ENCODE data around the gene MEF2A.

The MEF2A gene

DNA sequence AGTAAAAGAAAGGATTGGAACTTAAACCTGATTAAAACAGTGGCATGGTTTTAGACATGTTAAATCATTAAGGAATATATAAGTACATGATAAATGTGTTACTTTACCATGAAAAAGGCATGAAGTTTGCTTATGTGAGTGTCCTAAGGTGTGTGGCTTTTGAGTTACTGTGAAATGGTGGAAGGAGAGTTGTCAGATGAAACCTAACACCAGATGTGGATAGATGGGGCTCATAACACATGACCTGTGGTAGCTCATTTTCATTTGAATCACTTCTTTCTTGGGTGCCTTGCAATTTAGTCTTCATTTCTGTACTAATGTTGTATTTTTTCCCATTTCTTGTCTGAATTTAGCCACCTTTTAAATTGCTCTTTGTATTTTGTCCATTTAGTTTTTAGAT lies 13.0 kb downstream of the MEF2A start:
- H3K27ac Mint-ChIP-seq: no peak overlapping the region

DNA sequence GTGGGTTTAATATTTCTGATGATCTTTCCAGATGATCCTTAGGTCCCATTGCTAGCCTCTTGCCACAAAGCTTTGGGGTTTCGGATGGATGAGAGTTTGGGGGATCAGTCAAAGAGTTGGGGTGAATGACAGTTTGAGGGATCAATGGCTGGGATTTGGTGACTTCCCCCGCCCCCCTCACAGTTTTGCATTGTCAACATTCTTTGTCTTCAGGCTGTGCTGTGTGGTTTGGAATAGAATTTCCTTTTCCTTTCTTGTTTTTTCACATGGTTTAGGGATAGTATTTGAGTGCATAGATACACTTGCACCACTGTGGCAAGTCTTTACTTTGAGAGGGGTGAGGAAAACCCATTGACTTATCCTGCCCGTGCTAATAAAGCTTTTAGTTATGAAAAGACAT lies 14.3 kb downstream of the MEF2A start:
- H3K36me3 Mint-ChIP-seq (ENCODE audit: low read depth): peaks cover 16% of the 10 kb centered on the region
- no peak for DNase-seq
- no peak for ATAC-seq
- no peak overlapping the region for H3K27ac Mint-ChIP-seq
- H3K9me3 Mint-ChIP-seq: peaks cover 14% of the 10 kb centered on the region
- H3K27me3 Mint-ChIP-seq: no peaks in the 10 kb centered on the region
- H3K4me1 Mint-ChIP-seq: peaks cover 50% of the 10 kb centered on the region
- no peak overlapping the region for H3K4me3 Mint-ChIP-seq

More for the DNA sequence above, 13.0 kb downstream of the MEF2A start:
- DNase-seq: no peak
- H3K36me3 Mint-ChIP-seq (ENCODE audit: low read depth): peaks cover 9% of the 10 kb centered on the region
- peaks cover 58% of the 10 kb centered on the region for H3K4me1 Mint-ChIP-seq
- no peak overlapping the region for H3K4me3 Mint-ChIP-seq
- ATAC-seq: no peak
- H3K9me3 Mint-ChIP-seq: peaks cover 5% of the 10 kb centered on the region
- H3K27me3 Mint-ChIP-seq: no peaks in the 10 kb centered on the region

DNA sequence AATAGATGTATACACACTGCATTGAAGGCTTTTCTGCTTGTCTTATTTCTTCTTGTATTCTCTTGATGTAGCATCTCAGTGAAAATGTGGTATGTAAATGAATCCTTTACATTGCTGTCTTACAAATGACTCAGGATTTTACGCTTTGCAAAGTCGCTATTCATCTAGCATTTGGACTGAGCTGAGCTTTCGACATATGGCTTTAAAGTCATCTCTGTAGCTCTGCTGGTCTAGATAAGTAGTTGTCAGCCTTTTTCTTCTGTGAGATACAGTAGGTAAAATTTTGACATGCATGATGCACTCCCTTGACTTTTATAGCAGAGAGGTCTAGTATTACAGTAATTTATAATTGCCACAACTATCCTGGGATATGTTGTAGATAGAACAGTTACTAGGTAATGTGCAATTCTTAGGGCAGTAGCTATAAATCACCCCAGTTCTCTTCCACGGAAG lies 16.8 kb downstream of the MEF2A start:
- Mint-ChIP-seq H3K27ac (no peak overlapping the region), H3K4me1 (peaks cover 43% of the 10 kb centered on the region), H3K27me3 (no peaks in the 10 kb centered on the region), H3K36me3 (ENCODE audit: low read depth) (peaks cover 28% of the 10 kb centered on the region), H3K9me3 (peaks cover 28% of the 10 kb centered on the region), H3K4me3 (no peak overlapping the region)
- ATAC-seq (no peak), DNase-seq (no peak)

DNA sequence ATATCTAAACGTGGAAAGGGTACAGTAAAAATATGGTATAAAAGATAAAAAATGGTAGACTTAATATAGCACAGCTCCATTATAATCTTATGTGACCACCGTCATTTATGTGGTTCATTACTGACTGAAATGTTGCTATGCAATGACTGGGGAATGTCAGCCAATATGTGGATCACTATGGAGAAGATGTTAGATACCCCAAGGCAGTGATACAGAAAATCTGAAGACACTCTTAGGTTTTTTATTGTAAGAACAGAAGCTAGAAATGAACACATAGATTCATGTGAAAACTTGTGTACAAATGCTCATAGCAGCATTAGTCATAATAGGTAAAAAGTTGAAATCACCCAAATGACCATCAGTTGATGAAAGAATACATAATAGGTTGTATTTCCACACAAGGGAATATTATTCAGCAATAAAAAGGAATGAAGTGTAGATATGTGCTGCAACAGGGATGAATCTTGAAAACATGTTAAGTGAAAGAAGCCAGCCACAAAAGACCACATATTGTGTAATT lies 18.4 kb downstream of the MEF2A start:
- ATAC-seq (no peak), DNase-seq (no peak)
- Mint-ChIP-seq H3K27me3 (no peaks in the 10 kb centered on the region), H3K4me3 (no peak overlapping the region), H3K36me3 (ENCODE audit: low read depth) (peaks cover 32% of the 10 kb centered on the region), H3K9me3 (peaks cover 28% of the 10 kb centered on the region), H3K4me1 (peaks cover 35% of the 10 kb centered on the region), H3K27ac (no peak overlapping the region)

DNA sequence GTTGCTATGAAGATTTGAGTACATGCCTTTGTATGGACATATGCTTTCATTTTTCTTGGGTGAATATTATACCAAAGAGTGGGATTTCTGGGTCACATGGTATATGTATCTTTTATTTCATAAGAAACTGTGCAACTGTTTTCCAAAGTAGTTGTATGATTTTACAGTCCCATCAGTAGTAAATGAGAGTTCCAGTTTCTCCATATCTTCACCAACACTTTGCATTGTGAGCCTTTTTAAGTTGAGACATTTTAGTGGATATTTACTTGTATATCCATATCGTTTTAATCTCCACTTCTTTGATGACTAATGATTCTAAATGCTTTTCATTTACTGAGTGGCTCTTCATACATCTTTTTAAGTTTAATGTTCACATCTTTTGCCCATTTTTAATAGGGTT lies 20.3 kb downstream of the MEF2A start:
- DNase-seq (no peak), ATAC-seq (no peak)
- no peaks in the 10 kb centered on the region for H3K27me3 Mint-ChIP-seq
- H3K36me3 Mint-ChIP-seq (ENCODE audit: low read depth): peaks cover 34% of the 10 kb centered on the region
- H3K4me3 Mint-ChIP-seq: no peak overlapping the region
- peaks cover 28% of the 10 kb centered on the region for H3K9me3 Mint-ChIP-seq
- H3K4me1 Mint-ChIP-seq: peaks cover 41% of the 10 kb centered on the region
- no peak overlapping the region for H3K27ac Mint-ChIP-seq

DNA sequence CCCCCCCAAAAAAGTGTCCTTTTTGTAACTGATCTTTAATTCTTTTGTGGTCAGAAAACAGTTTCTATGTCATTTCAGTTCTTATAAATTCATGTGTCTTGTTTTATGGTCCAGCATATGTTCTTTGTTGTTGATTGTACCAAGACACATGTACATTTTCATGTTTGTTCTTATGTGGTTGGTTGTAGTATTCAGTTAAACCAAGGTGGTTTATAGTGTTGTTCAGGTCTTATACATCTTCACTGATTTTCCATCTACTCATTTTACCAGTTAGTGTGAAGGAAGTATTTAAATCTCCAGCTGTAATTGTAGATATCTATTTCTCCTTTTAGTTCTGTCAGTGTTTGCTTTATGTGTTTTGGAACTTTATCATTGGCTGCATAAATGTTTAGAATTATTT lies 24.0 kb downstream of the MEF2A start:
- Mint-ChIP-seq H3K9me3 (peaks cover 20% of the 10 kb centered on the region), H3K4me1 (peaks cover 46% of the 10 kb centered on the region), H3K27me3 (no peaks in the 10 kb centered on the region), H3K27ac (no peak overlapping the region), H3K4me3 (no peak overlapping the region), H3K36me3 (ENCODE audit: low read depth) (peaks cover 35% of the 10 kb centered on the region)
- ATAC-seq (no peak), DNase-seq (no peak)

DNA sequence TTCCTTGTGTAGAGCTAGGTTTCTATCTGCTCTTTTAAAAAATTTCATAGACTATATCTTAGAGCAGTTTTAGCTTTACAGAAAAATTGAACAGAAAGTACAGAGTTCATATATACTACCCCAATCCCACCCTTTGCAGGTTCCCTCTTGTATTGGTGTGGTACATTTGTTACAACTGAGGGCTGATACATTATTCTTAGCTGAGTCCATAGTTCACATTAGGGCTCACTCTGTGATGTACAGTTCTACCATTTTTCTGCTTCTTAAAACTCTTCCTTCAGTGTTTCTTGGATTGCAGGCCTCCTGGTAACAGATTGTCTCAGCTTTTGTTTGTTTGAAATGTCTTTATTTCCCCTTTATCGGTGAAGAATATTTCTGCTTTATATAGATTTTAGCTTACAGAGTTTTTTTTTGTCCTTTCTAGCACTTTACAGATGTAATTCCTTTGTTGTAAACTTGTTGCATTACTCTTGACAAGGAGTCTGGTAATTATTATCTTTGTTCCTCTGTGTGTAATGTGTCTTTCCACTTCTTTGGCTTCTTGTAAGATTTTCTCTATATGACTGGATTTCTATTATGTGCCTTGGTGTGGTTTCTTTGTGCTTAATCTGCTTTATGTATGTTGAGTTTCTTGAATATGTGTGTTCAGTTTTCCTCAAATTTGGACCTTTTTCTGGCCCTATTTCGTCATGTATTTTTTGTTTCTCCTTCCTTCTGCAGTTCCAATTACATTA lies 25.3 kb downstream of the MEF2A start:
- Mint-ChIP-seq H3K4me1 (peaks cover 46% of the 10 kb centered on the region), H3K27ac (peak overlapping the region; percentile 21), H3K9me3 (peaks cover 20% of the 10 kb centered on the region), H3K27me3 (no peaks in the 10 kb centered on the region), H3K36me3 (ENCODE audit: low read depth) (peaks cover 31% of the 10 kb centered on the region), H3K4me3 (no peak overlapping the region)
- ATAC-seq: peak; percentile 59
- DNase-seq: no peak

DNA sequence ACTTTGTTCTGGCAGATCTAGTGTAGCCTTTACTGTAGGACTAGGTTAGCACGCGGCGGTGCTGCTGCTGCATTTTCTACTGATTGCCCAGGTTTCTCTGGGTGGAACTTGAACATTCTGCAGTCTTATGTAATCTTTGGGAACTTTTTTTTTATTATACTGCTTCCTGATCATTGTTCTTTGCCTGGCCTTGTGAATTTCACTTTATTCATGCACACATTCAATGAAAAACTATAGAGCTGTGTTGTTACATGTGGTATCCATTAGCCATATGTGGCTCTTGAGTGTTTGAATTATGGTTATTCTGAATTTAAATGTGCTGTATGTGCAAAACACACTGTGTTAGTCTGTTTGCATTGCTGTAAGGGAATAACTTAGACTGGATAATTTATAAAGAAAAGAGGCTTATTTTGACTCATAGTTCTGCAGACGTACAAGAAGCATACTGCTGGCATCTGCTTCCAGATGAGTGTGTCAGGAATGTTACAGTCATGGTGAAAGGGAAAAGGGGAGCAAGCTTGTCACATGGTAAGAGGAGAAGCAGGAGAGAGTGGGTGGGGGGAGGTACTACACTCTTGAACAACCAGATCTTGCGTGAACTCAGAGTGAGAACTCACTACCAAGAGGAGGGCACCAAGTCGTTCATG lies 26.5 kb downstream of the MEF2A start:
- Mint-ChIP-seq H3K36me3 (ENCODE audit: low read depth) (peaks cover 29% of the 10 kb centered on the region), H3K9me3 (peaks cover 20% of the 10 kb centered on the region), H3K4me1 (peaks cover 46% of the 10 kb centered on the region), H3K4me3 (no peak overlapping the region), H3K27ac (no peak overlapping the region), H3K27me3 (no peaks in the 10 kb centered on the region)
- DNase-seq (no peak), ATAC-seq (no peak)

DNA sequence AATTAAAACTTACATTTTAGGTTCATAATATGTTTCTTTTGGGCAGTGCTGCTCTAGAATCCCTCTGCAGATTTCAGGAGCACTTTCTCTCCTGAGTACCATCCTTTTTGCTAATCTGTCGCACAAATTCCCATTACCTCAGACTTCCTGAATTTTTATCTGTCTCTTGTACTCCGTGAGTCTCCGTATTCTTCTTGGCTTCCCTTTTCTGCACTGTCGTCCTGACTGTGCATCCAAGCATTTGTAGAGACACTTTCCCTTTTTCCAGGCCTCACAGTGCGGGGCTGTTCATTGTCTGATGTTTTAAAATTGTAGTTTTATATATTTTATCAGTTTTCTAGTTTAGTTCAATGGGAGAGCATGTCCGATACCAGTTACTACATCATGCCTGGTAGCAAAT lies 27.3 kb downstream of the MEF2A start:
- Mint-ChIP-seq H3K4me1 (peaks cover 43% of the 10 kb centered on the region), H3K4me3 (no peak overlapping the region), H3K27me3 (no peaks in the 10 kb centered on the region), H3K27ac (no peak overlapping the region), H3K36me3 (ENCODE audit: low read depth) (peaks cover 32% of the 10 kb centered on the region), H3K9me3 (peaks cover 25% of the 10 kb centered on the region)
- DNase-seq (no peak), ATAC-seq (no peak)

DNA sequence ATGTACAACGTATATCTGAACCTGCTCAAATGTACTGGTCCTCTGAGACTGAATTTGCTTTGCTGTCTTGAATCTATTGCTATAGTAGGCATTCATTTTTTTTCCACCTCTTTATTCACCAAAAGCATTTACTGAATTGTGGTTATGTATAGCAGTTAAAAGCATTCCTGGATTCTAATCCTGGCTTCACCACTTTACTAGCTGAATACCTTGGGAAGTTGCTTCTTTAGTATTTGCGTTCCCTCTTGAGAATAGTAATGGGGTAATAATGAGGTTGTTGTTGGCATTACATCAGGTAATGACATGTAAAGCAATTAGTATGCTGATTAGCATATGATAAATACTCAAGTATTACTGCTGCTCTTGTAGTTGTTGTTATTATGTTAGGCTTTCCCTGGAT lies 29.1 kb downstream of the MEF2A start:
- no peaks in the 10 kb centered on the region for H3K27me3 Mint-ChIP-seq
- no peak for DNase-seq
- peaks cover 26% of the 10 kb centered on the region for H3K9me3 Mint-ChIP-seq
- peaks cover 43% of the 10 kb centered on the region for H3K36me3 Mint-ChIP-seq (ENCODE audit: low read depth)
- no peak overlapping the region for H3K4me3 Mint-ChIP-seq
- no peak overlapping the region for H3K27ac Mint-ChIP-seq
- no peak for ATAC-seq
- peaks cover 30% of the 10 kb centered on the region for H3K4me1 Mint-ChIP-seq

DNA sequence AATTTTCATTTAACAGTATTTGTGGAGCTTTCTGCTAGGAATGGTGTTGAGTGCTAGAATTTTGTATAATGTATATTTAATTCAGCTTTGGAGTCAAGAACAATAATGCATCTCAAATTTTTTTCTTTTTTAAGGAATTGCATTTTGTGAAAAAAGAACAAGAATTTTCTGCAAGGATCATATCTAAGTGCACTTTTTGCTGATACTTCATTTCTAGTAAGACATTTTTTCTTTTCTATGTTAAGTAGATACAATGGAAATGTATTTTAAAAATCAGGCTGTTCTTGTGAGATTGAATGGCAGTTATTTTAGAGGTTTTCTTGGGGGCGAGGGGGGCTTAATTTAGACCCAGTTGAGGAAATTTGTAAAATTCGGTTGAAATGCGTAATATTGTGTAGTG lies 32.5 kb downstream of the MEF2A start:
- H3K36me3 Mint-ChIP-seq (ENCODE audit: low read depth): peaks cover 61% of the 10 kb centered on the region
- no peaks in the 10 kb centered on the region for H3K27me3 Mint-ChIP-seq
- peaks cover 34% of the 10 kb centered on the region for H3K9me3 Mint-ChIP-seq
- no peak for DNase-seq
- H3K27ac Mint-ChIP-seq: no peak overlapping the region
- H3K4me3 Mint-ChIP-seq: no peak overlapping the region
- ATAC-seq: no peak
- H3K4me1 Mint-ChIP-seq: peaks cover 20% of the 10 kb centered on the region

DNA sequence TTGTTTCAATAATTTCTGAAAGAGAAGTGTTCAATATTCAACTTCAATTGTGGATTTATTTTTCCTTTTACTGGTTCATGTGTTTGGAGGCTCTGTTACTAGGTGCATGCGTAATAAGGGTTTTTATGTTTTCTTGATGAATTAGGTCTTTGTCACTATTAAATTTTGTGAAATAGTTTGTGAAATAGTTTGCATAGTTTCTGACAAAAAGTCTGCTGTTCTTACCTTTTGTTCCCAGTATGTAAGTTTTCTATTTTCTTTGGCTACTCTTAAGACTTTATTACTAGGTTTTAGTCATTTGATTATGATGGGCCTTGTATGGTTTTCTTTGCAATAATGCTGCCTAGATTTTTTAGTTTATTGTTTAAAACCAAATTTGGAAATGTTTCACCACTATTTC lies 38.0 kb downstream of the MEF2A start:
- Mint-ChIP-seq H3K4me3 (no peak overlapping the region), H3K9me3 (peaks cover 12% of the 10 kb centered on the region), H3K27ac (peak overlapping the region; percentile 51), H3K4me1 (peaks cover 66% of the 10 kb centered on the region), H3K27me3 (no peaks in the 10 kb centered on the region), H3K36me3 (ENCODE audit: low read depth) (peaks cover 57% of the 10 kb centered on the region)
- ATAC-seq (no peak), DNase-seq (no peak)

DNA sequence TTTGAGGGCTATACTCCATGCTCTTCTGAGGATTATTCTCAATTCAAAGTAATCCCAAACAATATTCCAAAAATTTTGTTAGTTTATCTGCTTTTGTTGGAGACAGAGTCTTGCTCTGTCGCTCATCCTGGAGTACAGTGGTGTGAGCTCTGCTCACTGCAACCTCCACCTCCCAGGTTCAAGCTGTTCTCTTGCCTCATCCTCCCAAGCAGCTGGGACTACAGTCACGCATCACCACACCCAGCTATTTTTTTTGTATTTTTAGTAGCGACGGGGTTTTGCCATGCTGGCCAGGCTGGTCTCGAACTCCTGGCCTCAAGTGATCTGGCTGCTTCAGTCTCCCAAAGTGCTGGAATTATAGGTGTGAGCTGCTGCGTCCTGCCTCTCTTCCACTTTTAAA lies 39.1 kb downstream of the MEF2A start:
- no peak for DNase-seq
- Mint-ChIP-seq H3K27me3 (no peaks in the 10 kb centered on the region), H3K4me1 (peaks cover 70% of the 10 kb centered on the region), H3K9me3 (peaks cover 12% of the 10 kb centered on the region), H3K36me3 (ENCODE audit: low read depth) (peaks cover 51% of the 10 kb centered on the region), H3K4me3 (no peak overlapping the region), H3K27ac (peak overlapping the region; percentile 4)
- ATAC-seq: no peak

DNA sequence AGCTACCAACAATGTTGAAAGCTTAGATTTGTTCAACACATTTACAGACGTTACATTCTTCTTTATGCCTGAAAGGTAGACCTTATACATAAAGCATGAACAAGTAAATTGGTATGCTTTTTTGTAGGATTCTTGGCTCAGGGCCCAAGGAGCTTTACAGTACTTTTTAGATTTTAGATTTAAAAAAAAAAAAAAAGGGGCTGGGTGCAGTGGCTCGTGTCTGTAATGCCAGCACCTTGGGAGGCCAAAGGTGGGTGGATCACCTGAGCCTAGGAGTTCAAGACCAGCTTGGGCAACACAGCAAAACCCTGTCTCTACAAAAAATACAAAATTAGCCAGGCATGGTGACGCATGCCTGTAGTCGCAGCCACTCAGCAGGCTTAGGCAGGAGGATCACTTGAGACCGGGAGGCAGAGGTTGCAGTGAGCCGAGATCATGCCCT lies 39.7 kb downstream of the MEF2A start:
- Mint-ChIP-seq H3K9me3 (peaks cover 5% of the 10 kb centered on the region), H3K4me3 (peak overlapping the region; percentile 23), H3K27ac (peak overlapping the region; percentile 86), H3K4me1 (peaks cover 70% of the 10 kb centered on the region), H3K36me3 (ENCODE audit: low read depth) (peaks cover 44% of the 10 kb centered on the region), H3K27me3 (no peaks in the 10 kb centered on the region)
- ATAC-seq (no peak), DNase-seq (no peak)

DNA sequence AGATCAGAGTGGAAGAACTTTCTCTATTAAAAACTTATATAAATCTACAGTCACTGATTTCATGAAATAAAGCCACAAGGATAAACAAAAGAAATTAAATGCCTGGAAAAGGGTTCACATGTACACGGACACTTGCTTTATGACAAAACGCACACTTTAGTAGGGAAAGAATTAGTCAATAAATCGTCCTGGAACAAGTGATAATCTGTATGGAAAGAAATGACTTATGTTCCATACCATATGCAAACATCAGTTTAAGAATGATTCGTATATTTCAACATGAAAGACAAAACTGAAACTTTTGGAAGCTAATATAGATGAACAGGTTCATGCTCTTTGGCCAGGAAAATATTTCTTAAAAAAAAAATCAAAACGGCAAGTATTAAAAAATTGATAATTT lies 40.2 kb downstream of the MEF2A start:
- Mint-ChIP-seq H3K27ac (peak overlapping the region; percentile 86), H3K9me3 (peaks cover 3% of the 10 kb centered on the region), H3K27me3 (no peaks in the 10 kb centered on the region), H3K4me3 (peak overlapping the region; percentile 23), H3K36me3 (ENCODE audit: low read depth) (peaks cover 41% of the 10 kb centered on the region), H3K4me1 (peaks cover 71% of the 10 kb centered on the region)
- ATAC-seq: peak; percentile 63
- DNase-seq: no peak

Measured in activated naive CD8-positive, alpha-beta T cell treated with anti-CD3 and anti-CD28 coated beads, Interleukin-2, amount 50 U/mL, for 24 hours (primary cell).